Kidney (tissue), 14 donors: ENCODE measurements around the gene F10. TPM values are rescaled to one million over a fixed set of nuclear protein-coding genes. Genes with fewer than 3 reads are reported as not detected.

Source experiments
- DNase-seq, 5 donors: peaks; one replicate each; pipeline ENCODE4 v3.0.0-alpha.2; 2013 to 2020
- FAIRE-seq: peaks from 2 replicates; lab custom pipeline; 2012; peaks lifted over from hg19 to GRCh38; lab: Jason Lieb, UNC
- H3K27ac ChIP-seq, 2 donors: one replicate each; pipeline ENCODE4 v1.7.0; 2013; ENCODE audit warnings: low read depth in 2 of 2, low read length in 2 of 2, inconsistent platforms in 1 of 2
- H3K27me3 ChIP-seq: one replicate; pipeline ENCODE4 v1.7.1; 2013; ENCODE audit warnings: low read length, inconsistent platforms; ENCODE audit not compliant: control insufficient read depth, insufficient read depth
- H3K36me3 ChIP-seq, 3 donors: one replicate each; pipeline versions ENCODE4 v1.7.0 to v1.7.1; 2013; ENCODE audit warnings: low read length in 3 of 3, control low read depth in 1 of 3, inconsistent platforms in 1 of 3; ENCODE audit not compliant: insufficient read depth in 3 of 3, control insufficient read depth in 2 of 3
- H3K4me1 ChIP-seq, 3 donors: one replicate each; pipeline versions ENCODE4 v1.7.0 to v1.7.1; 2013; ENCODE audit warnings: low read length in 3 of 3, inconsistent platforms in 1 of 3, low read depth in 1 of 3; ENCODE audit not compliant: control insufficient read depth in 2 of 3, insufficient read depth in 2 of 3
- H3K4me3 ChIP-seq, 3 donors: one replicate each; pipeline versions ENCODE4 v1.7.0 to v1.8.1; 2013; ENCODE audit warnings: low read length in 3 of 3, control low read depth in 1 of 3, inconsistent platforms in 1 of 3
- H3K9ac ChIP-seq, 3 donors: one replicate each; pipeline versions ENCODE4 v1.7.0 to v1.7.1; 2013; ENCODE audit warnings: low read length in 3 of 3, control low read depth in 1 of 3, inconsistent platforms in 1 of 3
- H3K9me3 ChIP-seq, 3 donors: one replicate each; pipeline versions ENCODE4 v1.7.0 to v1.7.1; 2013; ENCODE audit warnings: low read length in 3 of 3, control low read depth in 1 of 3, inconsistent platforms in 1 of 3; ENCODE audit not compliant: control insufficient read depth in 2 of 3, insufficient read depth in 1 of 3
- CTCF ChIP-seq: IDR thresholded peaks from 3 replicates; pipeline ENCODE4 v1.5.1; 2012; ENCODE audit warnings: mild to moderate bottlenecking, moderate library complexity, borderline replicate concordance; ENCODE audit not compliant: insufficient read depth; ENCODE audit errors: extremely low read depth
- intact Hi-C: fragments of 100-400 bp; cut with DNase I; formaldehyde crosslinking; loops from one replicate; pipeline ENCODE4 v1.11.1; 2022
- polyA plus RNA-seq: library from polyadenylated mRNA; stranded (reverse); fragments of 350-450 nt; fragmentation: Illumina TruSeq; extraction: RNeasy Lipid Tissue Mini Kit (QIAGEN cat#74804); gene quantifications from one replicate; pipeline ENCODE4 v1.2.3, GENCODE V29; 2014; ENCODE audit warnings: low read depth, low replicate concordance; ENCODE audit not compliant: insufficient read depth
- total RNA-seq: library from RNA; stranded (reverse); fragmentation: NEBNext Ultra II Directional; extraction: Animal tissue kit (Norgen Biotek cat#: 25700); gene quantifications from one replicate; pipeline ENCODE4 v1.2.1, GENCODE V29; 2021
- donor health status: control.
- donor health status: control.
- donor health status: control.
- donor health status: control.
- donor health status: control.
- donor health status: DM: yes; HTN: yes; CAD: no.
- donor health status: Normal renal cell carcinoma (clear cell type).

Gene F10
- total and polyA plus RNA-seq, 2 donors from 2014 or later: 5.1 to 6.8 TPM

- no peaks in the 10 kb centered on the region for H3K9me3 ChIP-seq
- TF ChIP-seq CTCF: no peak
- no peak overlapping the region for H3K9ac ChIP-seq
- H3K4me1 ChIP-seq: peaks cover 0 to 3% (median 0%) of the 10 kb centered on the region in 3 donors
- intact Hi-C loops: no loop called here
- FAIRE-seq: no peak
- no peak overlapping the region for H3K4me3 ChIP-seq
- no peaks in the 10 kb centered on the region for H3K27me3 ChIP-seq
- no peaks in the 10 kb centered on the region for H3K36me3 ChIP-seq
- DNase-seq: peak in 3 of 5 donors; percentile 8 to 54 (median 37)
- H3K27ac ChIP-seq: no peak overlapping the region
Measured at GRCh38 chr13:113121183-113121927, 1.2 kb upstream of the F10 start.

- Histone ChIP-seq H3K27ac (no peak overlapping the region), H3K27me3 (no peaks in the 10 kb centered on the region), H3K4me3 (no peak overlapping the region), H3K9ac (no peak overlapping the region), H3K9me3 (no peaks in the 10 kb centered on the region), H3K36me3 (no peaks in the 10 kb centered on the region), H3K4me1 (peaks cover 0 to 3% (median 0%) of the 10 kb centered on the region in 3 donors)
- FAIRE-seq (no peak), DNase-seq (peak in 2 of 5 donors; percentile 36 to 55)
- intact Hi-C loops: no loop called here
- TF ChIP-seq CTCF: no peak
Measured at GRCh38 chr13:113121928-113122471, 599 bp upstream of the F10 start.

- H3K9me3 ChIP-seq: no peaks in the 10 kb centered on the region
- intact Hi-C loops: no loop called here
- FAIRE-seq: no peak
- no peaks in the 10 kb centered on the region for H3K27me3 ChIP-seq
- peak overlapping the region in 1 of 3 donors; percentile 1 for H3K4me3 ChIP-seq
- H3K4me1 ChIP-seq: peaks cover 0 to 3% (median 0%) of the 10 kb centered on the region in 3 donors
- H3K36me3 ChIP-seq: no peaks in the 10 kb centered on the region
- TF ChIP-seq CTCF: no peak
- H3K27ac ChIP-seq: no peak overlapping the region
- peak in 3 of 5 donors; percentile 9 to 58 (median 34) for DNase-seq
- H3K9ac ChIP-seq: no peak overlapping the region
Measured at GRCh38 chr13:113123226-113124201, 915 bp downstream of the F10 start.
